H9 (cell line): ENCODE measurements around the gene TBC1D22A. TPM values are rescaled to one million over a fixed set of nuclear protein-coding genes. Genes with fewer than 3 reads are reported as not detected.

Experiments
- DNase-seq: peaks from one replicate; pipeline ENCODE4 v3.0.0-alpha.2; 2017
- H2AFZ ChIP-seq: one replicate; pipeline ENCODE4 v1.6.1; 2013; ENCODE audit warnings: mild to moderate bottlenecking, low read length, control low read depth, moderate library complexity
- H2AK5ac ChIP-seq: 2 replicates; pipeline ENCODE4 v1.6.1; 2013; ENCODE audit warnings: low read length, control low read depth, mixed read lengths; ENCODE audit not compliant: insufficient read length
- H2BK120ac ChIP-seq: one replicate; pipeline ENCODE4 v1.6.1; 2013; ENCODE audit warnings: low read depth, mild to moderate bottlenecking, low read length, control low read depth, inconsistent platforms; ENCODE audit not compliant: poor library complexity, severe bottlenecking
- H2BK12ac ChIP-seq: 2 replicates; pipeline ENCODE4 v1.6.1; 2013; ENCODE audit warnings: low read length, control low read depth, mixed read lengths, low read depth; ENCODE audit not compliant: insufficient read length
- H2BK15ac ChIP-seq: 2 replicates; pipeline ENCODE4 v1.6.1; 2013; ENCODE audit warnings: low read depth, low read length, control low read depth
- H2BK20ac ChIP-seq: one replicate; pipeline ENCODE4 v1.6.1; 2013; ENCODE audit warnings: low read depth, mild to moderate bottlenecking, low read length, control low read depth, inconsistent platforms; ENCODE audit not compliant: poor library complexity, severe bottlenecking
- H2BK5ac ChIP-seq: 2 replicates; pipeline ENCODE4 v1.6.1; 2013; ENCODE audit warnings: low read length, control low read depth, mixed read lengths; ENCODE audit not compliant: insufficient read length
- H3K14ac ChIP-seq: 2 replicates; pipeline ENCODE4 v1.6.1; 2013; ENCODE audit warnings: low read length, control low read depth; ENCODE audit not compliant: insufficient read depth
- H3K18ac ChIP-seq: 2 replicates; pipeline ENCODE4 v1.6.1; 2013; ENCODE audit warnings: low read depth, mild to moderate bottlenecking, mixed read lengths, low read length, control low read depth; ENCODE audit not compliant: insufficient read length
- H3K23ac ChIP-seq: 2 replicates; pipeline ENCODE4 v1.6.1; 2013; ENCODE audit warnings: low read length, control low read depth, mixed read lengths, low read depth; ENCODE audit not compliant: insufficient read length
- H3K23me2 ChIP-seq: 2 replicates; pipeline ENCODE4 v1.6.1; 2013; ENCODE audit warnings: low read depth, mild to moderate bottlenecking, mixed read lengths, low read length, control low read depth; ENCODE audit not compliant: insufficient read length, poor library complexity, severe bottlenecking
- H3K27ac ChIP-seq: 2 replicates; pipeline ENCODE4 v1.5.1; 2013; ENCODE audit warnings: low read length, control low read depth, mixed read lengths, low read depth; ENCODE audit not compliant: insufficient read length
- H3K27me3 ChIP-seq: 2 replicates; pipeline ENCODE4 v1.6.1; 2013; ENCODE audit warnings: low read length, control low read depth, inconsistent platforms; ENCODE audit not compliant: insufficient read depth
- H3K4ac ChIP-seq: 2 replicates; pipeline ENCODE4 v1.6.1; 2013; ENCODE audit warnings: low read depth, mild to moderate bottlenecking, control low read depth, inconsistent platforms, low read length, moderate library complexity
- H3K4me1 ChIP-seq: 2 replicates; pipeline ENCODE4 v1.6.1; 2013; ENCODE audit warnings: low read length, control low read depth, inconsistent platforms; ENCODE audit not compliant: insufficient read depth
- H3K4me2 ChIP-seq: 2 replicates; pipeline ENCODE4 v1.6.1; 2013; ENCODE audit warnings: low read length, control low read depth, mixed read lengths; ENCODE audit not compliant: insufficient read length, insufficient read depth
- H3K56ac ChIP-seq: 2 replicates; pipeline ENCODE4 v1.6.1; 2013; ENCODE audit warnings: low read depth, mild to moderate bottlenecking, mixed read lengths, low read length, control low read depth; ENCODE audit not compliant: insufficient read length
- H3K79me1 ChIP-seq: 2 replicates; pipeline ENCODE4 v1.6.1; 2013; ENCODE audit warnings: low read depth, mild to moderate bottlenecking, moderate library complexity, low read length, control low read depth, inconsistent platforms; ENCODE audit not compliant: insufficient read depth, poor library complexity, severe bottlenecking
- H3K79me2 ChIP-seq: 2 replicates; pipeline ENCODE4 v1.6.1; 2013; ENCODE audit warnings: low read length, control low read depth, inconsistent platforms; ENCODE audit not compliant: insufficient read depth
- H3K9ac ChIP-seq: 2 replicates; pipeline ENCODE4 v1.6.1; 2013; ENCODE audit warnings: low read length, control low read depth, mixed read lengths; ENCODE audit not compliant: insufficient read length; ENCODE audit errors: extremely low read depth
- H3K9me3 ChIP-seq: one replicate; pipeline ENCODE4 v1.6.1; 2013; ENCODE audit warnings: low read depth, low read length, inconsistent platforms; ENCODE audit not compliant: control insufficient read depth
- H3T11ph ChIP-seq: one replicate; pipeline ENCODE4 v1.6.1; 2013; ENCODE audit warnings: mild to moderate bottlenecking, low read length, control low read depth, inconsistent platforms
- H4K20me1 ChIP-seq: one replicate; pipeline ENCODE4 v1.6.1; 2013; ENCODE audit not compliant: control insufficient read depth, insufficient read length, insufficient read depth
- H4K5ac ChIP-seq: 2 replicates; pipeline ENCODE4 v1.6.1; 2013; ENCODE audit warnings: low read depth, mild to moderate bottlenecking, mixed read lengths, low read length, control low read depth; ENCODE audit not compliant: insufficient read length
- H4K8ac ChIP-seq: replicated peaks from 2 replicates; pipeline ENCODE4 v1.6.1; 2013; ENCODE audit warnings: low read length, control low read depth, mixed read lengths, low read depth; ENCODE audit not compliant: insufficient read length
- H4K91ac ChIP-seq: 2 replicates; pipeline ENCODE4 v1.6.1; 2013; ENCODE audit warnings: low read depth, mild to moderate bottlenecking, moderate library complexity, mixed read lengths, low read length, control low read depth; ENCODE audit not compliant: insufficient read length
- H3K27ac Mint-ChIP-seq, 3 experiments: 2 replicates in 2 of 3; 3 replicates in 1 of 3; pipeline ENCODE4 v1.8.0; 2020 to 2021; ENCODE audit warnings: mixed read lengths in 3 of 3, mild to moderate bottlenecking in 1 of 3, moderate library complexity in 1 of 3
- H3K27me3 Mint-ChIP-seq: 2 replicates; pipeline ENCODE4 v1.8.0; 2021; ENCODE audit warnings: low read depth, mild to moderate bottlenecking, moderate library complexity, mixed read lengths
- H3K36me3 Mint-ChIP-seq, 3 experiments: 2 replicates in 2 of 3; 3 replicates in 1 of 3; pipeline ENCODE4 v1.8.0; 2020 to 2021; ENCODE audit warnings: low read depth in 3 of 3, mixed read lengths in 3 of 3; ENCODE audit not compliant: insufficient read depth in 1 of 3
- H3K4me1 Mint-ChIP-seq, 2 experiments: 2 replicates each; pipeline ENCODE4 v1.8.0; 2020; ENCODE audit warnings: mixed read lengths in 2 of 2
- H3K4me3 Mint-ChIP-seq, 2 experiments: 2 replicates in 1 of 2; 3 replicates in 1 of 2; pipeline ENCODE4 v1.8.0; 2020 to 2021; ENCODE audit warnings: mild to moderate bottlenecking in 2 of 2, mixed read lengths in 2 of 2, moderate library complexity in 1 of 2
- H3K9me3 Mint-ChIP-seq, 2 experiments: 2 replicates in 1 of 2; 3 replicates in 1 of 2; pipeline ENCODE4 v1.8.0; 2020; ENCODE audit warnings: mild to moderate bottlenecking in 2 of 2, mixed read lengths in 2 of 2, moderate library complexity in 1 of 2
- WGBS: extraction: QIAGEN DNeasy Blood & Tissue Kit; methylation state at CpG from one replicate; pipeline ENCODE4 v1.1.7; 2013; ENCODE audit warnings: missing lambda C conversion rate, low lambda C conversion rate, mixed read lengths; ENCODE audit not compliant: insufficient read length; ENCODE audit errors: extremely low coverage; 5-methylcytosine and 5-hydroxymethylcytosine counted together
- total RNA-seq: library from RNA; stranded (reverse); gene quantifications from 2 replicates; pipeline ENCODE4 v1.2.1, GENCODE V29; 2021
- TF ChIP-seq, protein P1 (sequence below): fragments of 200-600 bp; sonication (generic); conservative IDR thresholded peaks from 3 replicates; pipeline ENCODE4 v1.8.0; 2021; ENCODE audit warnings: antibody characterized with exemption, mild to moderate bottlenecking

TBC1D22A gene
- total RNA-seq, 1 experiment from 2014 or later, result 20.8 TPM

DNA sequence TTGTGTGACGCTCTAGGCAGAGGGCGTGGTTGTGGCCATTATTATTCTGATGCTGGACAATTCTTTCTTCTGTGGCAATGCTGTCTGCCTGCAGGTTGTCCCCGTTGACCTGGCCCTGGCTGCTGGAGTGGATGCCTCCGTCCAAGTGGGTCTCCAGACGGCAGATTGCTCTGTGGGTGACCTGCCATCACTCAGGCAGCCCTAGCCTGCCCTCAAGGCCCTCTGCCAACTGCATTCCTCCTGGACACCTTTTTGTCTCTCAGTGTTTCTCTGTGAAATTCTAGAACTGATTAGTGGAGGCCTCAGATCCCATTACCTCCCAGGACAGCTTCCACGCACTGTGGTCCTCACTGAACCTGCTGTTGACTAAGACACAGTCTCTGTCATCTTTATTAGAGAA is 86.7 kb downstream of the TBC1D22A start:
- Mint-ChIP-seq H3K9me3 (no peaks in the 10 kb centered on the region), H3K4me1 (peaks cover 10 to 25% of the 10 kb centered on the region in 2 experiments), H3K27me3 (no peaks in the 10 kb centered on the region), H3K4me3 (no peak overlapping the region), H3K27ac (no peak overlapping the region), H3K36me3 (peaks cover 4 to 20% (median 18%) of the 10 kb centered on the region in 3 experiments; a peak in 6 of 7 replicates)
- H3K79me1 ChIP-seq, result no peaks in the 10 kb centered on the region
- H3K27me3 ChIP-seq, result no peaks in the 10 kb centered on the region
- no peak overlapping the region for H3K4ac ChIP-seq
- H2BK120ac ChIP-seq, result no peak overlapping the region
- H2BK12ac ChIP-seq, result no peak overlapping the region
- no peaks in the 10 kb centered on the region for H3K9me3 ChIP-seq
- TF ChIP-seq, protein P1, sequence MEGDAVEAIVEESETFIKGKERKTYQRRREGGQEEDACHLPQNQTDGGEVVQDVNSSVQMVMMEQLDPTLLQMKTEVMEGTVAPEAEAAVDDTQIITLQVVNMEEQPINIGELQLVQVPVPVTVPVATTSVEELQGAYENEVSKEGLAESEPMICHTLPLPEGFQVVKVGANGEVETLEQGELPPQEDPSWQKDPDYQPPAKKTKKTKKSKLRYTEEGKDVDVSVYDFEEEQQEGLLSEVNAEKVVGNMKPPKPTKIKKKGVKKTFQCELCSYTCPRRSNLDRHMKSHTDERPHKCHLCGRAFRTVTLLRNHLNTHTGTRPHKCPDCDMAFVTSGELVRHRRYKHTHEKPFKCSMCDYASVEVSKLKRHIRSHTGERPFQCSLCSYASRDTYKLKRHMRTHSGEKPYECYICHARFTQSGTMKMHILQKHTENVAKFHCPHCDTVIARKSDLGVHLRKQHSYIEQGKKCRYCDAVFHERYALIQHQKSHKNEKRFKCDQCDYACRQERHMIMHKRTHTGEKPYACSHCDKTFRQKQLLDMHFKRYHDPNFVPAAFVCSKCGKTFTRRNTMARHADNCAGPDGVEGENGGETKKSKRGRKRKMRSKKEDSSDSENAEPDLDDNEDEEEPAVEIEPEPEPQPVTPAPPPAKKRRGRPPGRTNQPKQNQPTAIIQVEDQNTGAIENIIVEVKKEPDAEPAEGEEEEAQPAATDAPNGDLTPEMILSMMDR, result no peak
- peaks cover 4% of the 10 kb centered on the region; the same call in 1 of the 2 replicates for H3K4me1 ChIP-seq
- no peak overlapping the region for H2AK5ac ChIP-seq
- H3K23ac ChIP-seq, result no peak overlapping the region
- no peak overlapping the region for H4K8ac ChIP-seq
- H2BK5ac ChIP-seq, result no peak overlapping the region
- H2BK15ac ChIP-seq, result no peak overlapping the region
- WGBS, result no CpG with 5 or more reads among the region's 6 CpGs
- no peaks in the 10 kb centered on the region for H4K20me1 ChIP-seq
- H2BK20ac ChIP-seq, result no peak overlapping the region
- no peak overlapping the region for H3K9ac ChIP-seq
- H3K4me2 ChIP-seq, result no peak overlapping the region
- no peak overlapping the region for H3K27ac ChIP-seq
- H2AFZ ChIP-seq, result no peak overlapping the region
- H3T11ph ChIP-seq, result no peak overlapping the region
- H3K18ac ChIP-seq, result no peak overlapping the region
- H3K79me2 ChIP-seq, result no peaks in the 10 kb centered on the region
- no peaks in the 10 kb centered on the region for H3K23me2 ChIP-seq
- no peak overlapping the region; the same call in 1 of the 2 replicates for H3K14ac ChIP-seq
- H4K5ac ChIP-seq, result no peak overlapping the region
- H4K91ac ChIP-seq, result no peak overlapping the region
- no peak for DNase-seq
- no peak overlapping the region for H3K56ac ChIP-seq
